Endothelial cell of umbilical vein (primary cell): Measurements from ENCODE around the gene RSPH1. TPM values are rescaled to one million over a fixed set of nuclear protein-coding genes. Genes with fewer than 3 reads are reported as not detected.

Source experiments
- BruUV-seq: library from RNA; stranded (reverse); fragments of 400-500 nt; replicated peaks from 2 replicates; lab custom pipeline; 2021; lab: Mats Ljungman, UMichigan
- CTCF ChIA-PET: fragments of 300-600, 350-600 bp; sonication (Branson Sonifier 250); formaldehyde crosslinking; loops from one replicate; lab custom pipeline; 2021; ENCODE audit warnings: antibody characterized with exemption, inconsistent platforms; lab: Charles Lee
- POLR2A ChIA-PET: fragments of 300-600, 350-600 bp; sonication (Branson Sonifier 250); formaldehyde crosslinking; loops from one replicate; lab custom pipeline; 2021; ENCODE audit warnings: antibody characterized with exemption, inconsistent platforms; lab: Charles Lee
- DNase-seq: peaks from one replicate; pipeline ENCODE4 v3.0.0-alpha.2; 2011; ENCODE audit warnings: low read depth, low spot score
- FAIRE-seq: peaks from 2 replicates; lab custom pipeline; 2011; peaks lifted over from hg19 to GRCh38; lab: Jason Lieb, UNC
- H2AFZ ChIP-seq: 2 replicates; pipeline ENCODE4 v1.6.0; 2012; ENCODE audit warnings: low read depth, low read length, control low read depth, inconsistent platforms
- H3K27ac ChIP-seq: 2 replicates; pipeline ENCODE4 v1.5.1; 2011; ENCODE audit warnings: low read depth, mild to moderate bottlenecking, control low read depth, low read length, moderate library complexity; ENCODE audit not compliant: insufficient read depth
- H3K27me3 ChIP-seq, 2 experiments: 2 replicates each; pipeline versions ENCODE4 v1.6.0 to v1.6.1; 2011; ENCODE audit warnings: low read length in 2 of 2, mixed read lengths in 1 of 2; ENCODE audit not compliant: control insufficient read depth in 2 of 2, insufficient read depth in 2 of 2
- H3K36me3 ChIP-seq, 2 experiments: 2 replicates in 1 of 2; 3 replicates in 1 of 2; pipeline ENCODE4 v1.5.1; 2011; ENCODE audit warnings: low read length in 2 of 2, mild to moderate bottlenecking in 1 of 2, moderate library complexity in 1 of 2; ENCODE audit not compliant: control insufficient read depth in 2 of 2, insufficient read depth in 2 of 2; ENCODE audit errors: extremely low read depth in 1 of 2
- H3K4me1 ChIP-seq: 3 replicates; pipeline ENCODE4 v1.5.1; 2011; ENCODE audit warnings: mild to moderate bottlenecking, low read length; ENCODE audit not compliant: control insufficient read depth, insufficient read depth; ENCODE audit errors: extremely low read depth
- H3K4me2 ChIP-seq: 2 replicates; pipeline ENCODE4 v1.6.1; 2011; ENCODE audit warnings: low read length, control low read depth, mixed read lengths; ENCODE audit not compliant: insufficient read depth
- H3K4me3 ChIP-seq, 3 experiments: fragments of 200-600 bp in 1 of 3; sonication (generic), shearing (Covaris generic) in 1 of 3; replicated peaks in 1 of 3; 2 replicates each; pipeline ENCODE4 v1.5.1; 2011 to 2016; ENCODE audit warnings: control low read depth in 3 of 3, low read length in 3 of 3, mild to moderate bottlenecking in 2 of 3, inconsistent platforms in 1 of 3, low read depth in 1 of 3, moderate library complexity in 1 of 3; ENCODE audit not compliant: insufficient read depth in 1 of 3
- H3K79me2 ChIP-seq: 2 replicates; pipeline ENCODE4 v1.6.0; 2012; ENCODE audit warnings: low read length, inconsistent platforms; ENCODE audit not compliant: control insufficient read depth, insufficient read depth
- H3K9ac ChIP-seq: replicated peaks from 2 replicates; pipeline ENCODE3; 2011; ENCODE audit warnings: low read length, control low read depth; ENCODE audit not compliant: insufficient read depth; ENCODE audit errors: extremely low read depth
- H3K9me1 ChIP-seq: replicated peaks from 3 replicates; pipeline ENCODE4 v1.6.0; 2011; ENCODE audit warnings: mild to moderate bottlenecking, low read length; ENCODE audit not compliant: control insufficient read depth, insufficient read depth; ENCODE audit errors: extremely low read depth
- H3K9me3 ChIP-seq: replicated peaks from 2 replicates; pipeline ENCODE4 v1.5.1; 2012; ENCODE audit warnings: low read length, inconsistent platforms; ENCODE audit not compliant: control insufficient read depth, insufficient read depth
- H4K20me1 ChIP-seq: replicated peaks from 2 replicates; pipeline ENCODE3; 2011; ENCODE audit warnings: mild to moderate bottlenecking, low read length; ENCODE audit not compliant: control insufficient read depth, insufficient read depth; ENCODE audit errors: extremely low read depth
- CTCF ChIP-seq, 2 donors: IDR thresholded peaks; 1 replicate in 1 of 2; 2 replicates in 1 of 2; pipeline ENCODE4 v1.5.1; 2011; ENCODE audit warnings: low read length in 2 of 2, mild to moderate bottlenecking in 2 of 2, moderate library complexity in 2 of 2, control low read depth in 1 of 2, inconsistent platforms in 1 of 2, low read depth in 1 of 2; ENCODE audit not compliant: insufficient read depth in 1 of 2; ENCODE audit errors: extremely low read depth in 1 of 2
- EZH2 ChIP-seq: IDR thresholded peaks from 2 replicates; pipeline ENCODE4 v1.6.1; 2012; ENCODE audit warnings: borderline replicate concordance, low read depth, mild to moderate bottlenecking, moderate library complexity, low read length, inconsistent platforms; ENCODE audit not compliant: severe bottlenecking
- FOS ChIP-seq: IDR thresholded peaks from 2 replicates; pipeline ENCODE4 v1.6.1; 2011; ENCODE audit warnings: mild to moderate bottlenecking, low read length, moderate library complexity, borderline replicate concordance; ENCODE audit not compliant: insufficient read depth
- GATA2 ChIP-seq: IDR thresholded peaks from 2 replicates; pipeline ENCODE4 v1.7.0; 2011; ENCODE audit warnings: low read depth, mild to moderate bottlenecking, moderate library complexity, mixed read lengths, low read length; ENCODE audit not compliant: insufficient read length, insufficient read depth
- JUN ChIP-seq: IDR thresholded peaks from 2 replicates; pipeline ENCODE4 v1.6.1; 2011; ENCODE audit warnings: borderline replicate concordance, low read depth; ENCODE audit not compliant: insufficient read length, insufficient read depth
- MAX ChIP-seq: IDR thresholded peaks from 2 replicates; pipeline ENCODE4 v1.6.1; 2011; ENCODE audit not compliant: insufficient read depth, insufficient read length
- MYC ChIP-seq: IDR thresholded peaks from one replicate; pipeline ENCODE4 v1.6.1; 2011; ENCODE audit warnings: mild to moderate bottlenecking, low read depth, low read length
- POLR2A ChIP-seq: IDR thresholded peaks from 2 replicates; pipeline ENCODE4 v1.6.1; 2012; ENCODE audit warnings: low read depth, mild to moderate bottlenecking, control low read depth, low read length
- POLR2AphosphoS5 ChIP-seq: IDR thresholded peaks from 2 replicates; pipeline ENCODE4 v1.6.1; 2012; ENCODE audit warnings: low read depth, mild to moderate bottlenecking, control low read depth, low read length, moderate library complexity; ENCODE audit not compliant: insufficient read depth
- dilution Hi-C: fragments of 300-500 bp; cut with MboI; formaldehyde crosslinking; loops from one replicate; pipeline ENCODE4 v1.15.0; 2019; ENCODE audit warnings: low sequenced_read_pairs; ENCODE audit not compliant: extremely low pct_ligation_motif_present
- intact Hi-C: fragments of 100-400 bp; cut with micrococcal nuclease; formaldehyde crosslinking; loops from one replicate; pipeline ENCODE4 v1.10.0; 2022
- polyA plus RNA-seq, 4 experiments: library from polyadenylated mRNA; depleted of rRNA in 3 of 4; stranded (reverse) in 3 of 4; unstranded in 1 of 4; fragments of >200 nt; gene quantifications; 2 replicates each; pipeline versions ENCODE4 v1.2.1 to v1.2.3, GENCODE V29; 2011 to 2012; ENCODE audit warnings: missing spikeins in 1 of 4
- total RNA-seq: library from RNA; stranded (reverse); gene quantifications from 2 replicates; pipeline ENCODE4 v1.2.3, GENCODE V29; 2021

Gene RSPH1
- total and polyA plus RNA-seq, 2 donors (not counting 3 experiments of a cell fraction or from before 2014, with no cell fraction given), result 0.08 TPM; not detected in 1

- Histone ChIP-seq H4K20me1 (no peaks in the 10 kb centered on the region), H3K9me3 (no peaks in the 10 kb centered on the region), H3K27me3 (peaks cover 3 to 9% of the 10 kb centered on the region in 2 experiments), H3K4me3 (no peak overlapping the region), H3K9me1 (no peaks in the 10 kb centered on the region), H3K36me3 (no peaks in the 10 kb centered on the region), H3K9ac (no peak overlapping the region), H3K79me2 (no peaks in the 10 kb centered on the region), H3K27ac (no peak overlapping the region), H3K4me2 (no peak overlapping the region), H3K4me1 (peaks cover 11% of the 10 kb centered on the region), H2AFZ (no peak overlapping the region)
- intact Hi-C loops (no loop called here), dilution Hi-C loops (no loop called here)
- BruUV-seq, result no TSS peak
- no peak for TF ChIP-seq CTCF (IDR thresholded peaks at IDR 0.05; ENCODE audit: extremely low read depth in 1 of 2, insufficient read depth in 1 of 2, low read depth in 1 of 2, low read length in 2 of 2)
- no peak for TF ChIP-seq POLR2AphosphoS5
- no peak for TF ChIP-seq JUN
- TF ChIP-seq GATA2, result no peak
- TF ChIP-seq MYC, result no peak
- no peak for TF ChIP-seq MAX
- no peak for TF ChIP-seq POLR2A
- TF ChIP-seq FOS, result no peak
- TF ChIP-seq EZH2, result no peak
- ChIA-PET CTCF (interaction anchor here (1.1 kb wide), 1 partner anchor 11 kb away, joined by 3 read pairs; no protein-coding TSS in a partner anchor), POLR2A (no interaction called here)
- FAIRE-seq (no peak), DNase-seq (no peak)
Measured at GRCh38 chr21:42478504-42478903, 17.5 kb downstream of the RSPH1 start.
